Natural killer cell (primary cell): ENCODE data around the gene TMEM117. TPM values are rescaled to one million over a fixed set of nuclear protein-coding genes. Genes with fewer than 3 reads are reported as not detected.
A peak's percentile ranks its signal among the peaks of the same experiment; 100 is the strongest.
"Not testable (repeated sequence)": the region's sequence is repeated elsewhere in the genome, so short reads cannot be mapped to it uniquely, and the experiment has no call there.

ENCODE experiments used
- ATAC-seq, 3 donors: fragments of 150-1000 bp in 2 of 3; fragments of 200-7000 bp in 1 of 3; cut with Tn5 transposase; 1 replicate in 1 of 3; 2 replicates in 2 of 3; pipeline ENCODE4 v1.10.0; 2021; ENCODE audit warnings: mild to moderate bottlenecking in 2 of 3, moderate library complexity in 2 of 3
- DNase-seq, 2 donors: peaks; one replicate each; pipeline versions ENCODE4 v3.0.0 to v3.0.0-alpha.2; 2013 to 2021; ENCODE audit warnings: mixed read lengths in 1 of 2
- H3K27ac ChIP-seq: one replicate; pipeline ENCODE4 v1.5.1; 2013; ENCODE audit warnings: mild to moderate bottlenecking, low read length
- H3K27me3 ChIP-seq: one replicate; pipeline ENCODE4 v1.6.1; 2013; ENCODE audit warnings: low read length; ENCODE audit not compliant: control insufficient read depth, insufficient read depth
- H3K36me3 ChIP-seq: one replicate; pipeline ENCODE4 v1.6.1; 2013; ENCODE audit warnings: low read length; ENCODE audit not compliant: control insufficient read depth, insufficient read depth
- H3K4me1 ChIP-seq: one replicate; pipeline ENCODE4 v1.6.1; 2013; ENCODE audit warnings: low read length; ENCODE audit not compliant: control insufficient read depth, insufficient read depth
- H3K4me3 ChIP-seq: one replicate; pipeline ENCODE4 v1.5.1; 2013; ENCODE audit warnings: low read length
- H3K9me3 ChIP-seq: one replicate; pipeline ENCODE4 v1.6.1; 2013; ENCODE audit warnings: low read length; ENCODE audit not compliant: control insufficient read depth, insufficient read depth
- H3K27ac Mint-ChIP-seq, 2 donors: one replicate each; pipeline ENCODE4 v1.8.0; 2022; ENCODE audit warnings: mild to moderate bottlenecking in 2 of 2, mixed read lengths in 2 of 2, moderate library complexity in 1 of 2
- H3K27me3 Mint-ChIP-seq, 2 donors: one replicate each; pipeline ENCODE4 v1.8.0; 2022; ENCODE audit warnings: low read depth in 2 of 2, mixed read lengths in 2 of 2
- H3K36me3 Mint-ChIP-seq: one replicate; pipeline ENCODE4 v1.8.0; 2022; ENCODE audit warnings: mixed read lengths
- H3K4me1 Mint-ChIP-seq, 2 donors: one replicate each; pipeline ENCODE4 v1.8.0; 2022; ENCODE audit warnings: mixed read lengths in 2 of 2
- H3K4me3 Mint-ChIP-seq: one replicate; pipeline ENCODE4 v1.8.0; 2022; ENCODE audit warnings: mild to moderate bottlenecking, moderate library complexity, mixed read lengths
- H3K9me3 Mint-ChIP-seq, 2 donors: one replicate each; pipeline ENCODE4 v1.8.0; 2022; ENCODE audit warnings: mixed read lengths in 2 of 2
- CTCF ChIP-seq: fragments of 200-600 bp; IDR thresholded peaks from one replicate; pipeline ENCODE4 v1.8.0; 2022; ENCODE audit warnings: antibody characterized with exemption
- WGBS: methylation state at CpG from one replicate; pipeline ENCODE4 v1.1.7; 2013; ENCODE audit warnings: missing lambda C conversion rate; ENCODE audit not compliant: insufficient coverage; 5-methylcytosine and 5-hydroxymethylcytosine counted together
- intact Hi-C: fragments of 100-400 bp; cut with micrococcal nuclease; formaldehyde crosslinking; loops from one replicate; pipeline ENCODE4 v1.14.2; 2022
- total RNA-seq, 4 donors: library from RNA; stranded (reverse); fragments of 120-200 nt in 1 of 4; gene quantifications; one replicate each; pipeline versions ENCODE4 v1.2.3 to v1.2.4, GENCODE V29; 2013 to 2022

TMEM117 gene
- total RNA-seq, 3 donors from 2014 or later (not counting 1 experiment from before 2014, with no cell fraction given), result 7.1 to 8.1 (median 7.9) TPM

- H3K27ac Mint-ChIP-seq, result no peak overlapping the region
- intact Hi-C loops, result no loop called here
- WGBS, result 100% methylated on average over 4 of the region's 4 CpGs
Observed at GRCh38 chr12:43840338-43840737, 4.5 kb downstream of the TMEM117 start.

GRCh38 chr12:43841253-43841652, 5.4 kb downstream of the TMEM117 start:
- H3K27ac ChIP-seq, result no peak overlapping the region
- WGBS, result 97% methylated on average over 3 of the region's 3 CpGs
- Mint-ChIP-seq H3K36me3 (peaks cover 6% of the 10 kb centered on the region), H3K27me3 (no peaks in the 10 kb centered on the region), H3K9me3 (no peaks in the 10 kb centered on the region), H3K4me3 (no peak overlapping the region), H3K4me1 (peaks cover 10 to 16% of the 10 kb centered on the region in 2 donors), H3K27ac (no peak overlapping the region)
- ATAC-seq (no peak), DNase-seq (no peak)
- no peak for TF ChIP-seq CTCF
- H3K9me3 ChIP-seq, result no peaks in the 10 kb centered on the region
- H3K36me3 ChIP-seq, result peaks cover 3% of the 10 kb centered on the region
- no peak overlapping the region for H3K4me3 ChIP-seq
- no peaks in the 10 kb centered on the region for H3K27me3 ChIP-seq
- H3K4me1 ChIP-seq, result peaks cover 2% of the 10 kb centered on the region
- intact Hi-C loops, result no loop called here

More at GRCh38 chr12:43840338-43840737, 4.5 kb downstream of the TMEM117 start:
- H3K9me3 Mint-ChIP-seq, result no peaks in the 10 kb centered on the region
- H3K36me3 ChIP-seq, result peaks cover 3% of the 10 kb centered on the region
- no peaks in the 10 kb centered on the region for H3K9me3 ChIP-seq
- no peak overlapping the region for H3K27ac ChIP-seq
- peaks cover 5% of the 10 kb centered on the region for H3K4me1 ChIP-seq
- no peak overlapping the region for H3K4me3 ChIP-seq
- H3K36me3 Mint-ChIP-seq, result no peaks in the 10 kb centered on the region
- no peaks in the 10 kb centered on the region for H3K27me3 Mint-ChIP-seq
- DNase-seq (no peak), ATAC-seq (no peak)
- no peaks in the 10 kb centered on the region for H3K27me3 ChIP-seq
- H3K4me3 Mint-ChIP-seq, result no peak overlapping the region
- H3K4me1 Mint-ChIP-seq, result peaks cover 11 to 18% of the 10 kb centered on the region in 2 donors
- no peak for TF ChIP-seq CTCF

GRCh38 chr12:43842259-43842658, 6.4 kb downstream of the TMEM117 start:
- H3K4me1 ChIP-seq, result no peaks in the 10 kb centered on the region

DNA sequence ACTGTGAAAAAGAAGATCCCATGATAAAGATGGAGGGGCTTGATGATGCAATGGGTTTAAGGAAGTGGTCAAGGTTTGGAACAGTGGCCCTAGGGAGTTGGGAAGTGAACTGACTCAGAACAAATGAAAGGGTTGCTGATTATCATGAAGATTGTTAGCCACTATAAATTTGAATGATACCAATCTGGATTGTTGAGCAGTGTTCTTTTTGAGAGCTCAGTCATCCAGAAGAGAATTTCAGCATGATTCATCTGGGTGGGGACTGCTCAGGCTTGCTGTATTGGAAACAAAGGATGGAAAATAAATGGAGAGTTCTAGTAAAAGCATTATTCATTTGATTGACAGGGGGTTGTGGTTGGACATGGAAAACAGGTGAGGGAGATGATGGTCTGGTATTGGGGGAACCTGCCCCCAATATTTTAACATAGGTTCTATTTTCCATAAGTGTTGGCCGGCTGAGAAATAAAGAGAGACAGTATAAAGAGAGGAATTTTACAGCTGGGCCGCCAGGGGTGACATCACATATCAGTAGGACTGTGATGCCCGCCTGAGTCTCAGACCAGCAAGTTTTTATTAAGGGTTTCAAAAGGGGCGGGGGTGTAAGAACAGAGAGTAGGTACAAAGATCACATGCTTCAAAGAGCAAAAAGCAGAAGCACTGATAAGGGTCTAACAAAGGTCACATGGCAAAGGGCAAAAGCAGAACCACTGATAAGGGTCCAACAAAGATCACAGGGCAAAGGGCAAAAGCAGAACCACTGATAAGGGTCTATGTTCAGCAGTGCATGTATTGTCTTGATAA, 11.7 kb downstream of the TMEM117 start:
- H3K27me3 ChIP-seq, H3K9me3 ChIP-seq, H3K36me3 ChIP-seq, intact Hi-C loops, H3K4me1 ChIP-seq, H3K27ac Mint-ChIP-seq, H3K4me1 Mint-ChIP-seq, H3K9me3 Mint-ChIP-seq, H3K4me3 ChIP-seq, H3K27me3 Mint-ChIP-seq, DNase-seq, H3K27ac ChIP-seq, H3K4me3 Mint-ChIP-seq: not testable (repeated sequence)
- WGBS, result 98% methylated on average over 3 of the region's 4 CpGs
- H3K36me3 Mint-ChIP-seq, result peaks cover 19% of the 10 kb centered on the region
- peak in 1 of 3 donors; percentile 50 for ATAC-seq

More at GRCh38 chr12:43842259-43842658, 6.4 kb downstream of the TMEM117 start:
- WGBS, result 93% methylated on average over 1 of the region's 1 CpG
- Histone ChIP-seq H3K27me3 (no peaks in the 10 kb centered on the region), H3K9me3 (no peaks in the 10 kb centered on the region), H3K4me3 (no peak overlapping the region), H3K27ac (no peak overlapping the region), H3K36me3 (peaks cover 3% of the 10 kb centered on the region)
- H3K27ac Mint-ChIP-seq, result no peak overlapping the region
- H3K36me3 Mint-ChIP-seq, result peaks cover 12% of the 10 kb centered on the region
- no peaks in the 10 kb centered on the region for H3K27me3 Mint-ChIP-seq
- H3K4me1 Mint-ChIP-seq, result peaks cover 0 to 11% of the 10 kb centered on the region in 2 donors
- intact Hi-C loops, result no loop called here
- no peak for TF ChIP-seq CTCF
- H3K4me3 Mint-ChIP-seq, result no peak overlapping the region
- DNase-seq (no peak), ATAC-seq (no peak)
- peaks cover 0 to 2% of the 10 kb centered on the region in 2 donors for H3K9me3 Mint-ChIP-seq
